Temporal lobe (tissue), 2 donors: ENCODE data around the gene EXOC3L1. TPM values are rescaled to one million over a fixed set of nuclear protein-coding genes. Genes with fewer than 3 reads are reported as not detected.

Source experiments
- small RNA-seq: library from RNA; depleted of rRNA; stranded (forward); fragments of <200 nt; gene quantifications from one replicate; pipeline ENCODE3, GENCODE V24; 2014; ENCODE audit warnings: low replicate concordance
- total RNA-seq: library from RNA; depleted of rRNA; stranded (reverse); fragments of >200 nt; gene quantifications from one replicate; pipeline ENCODE4 v1.2.3, GENCODE V29; 2014

Gene EXOC3L1
- total RNA-seq, 1 donor from 2014 or later, result 1.5 TPM

Small RNA genes lying within 50 kb of the gene (small RNA-seq; reads per million reads assigned to genes)
- gene MIR328, result 19.6 reads per million, percentile 95 among the genes with 10 or more reads in this experiment

Other genes starting within 250 kb of the EXOC3L1 start
- gene CES3, start 228.9 kb downstream of the EXOC3L1 start, total RNA-seq, result 0.49 TPM
- 8.1 TPM for gene CES4A, start 201.5 kb downstream of the EXOC3L1 start, total RNA-seq
- gene CBFB, start 161.0 kb downstream of the EXOC3L1 start, total RNA-seq, result 35.7 TPM
- gene PHAF1, start 80.2 kb downstream of the EXOC3L1 start, total RNA-seq, result 19.2 TPM
- 0.98 TPM for gene B3GNT9, start 39.1 kb downstream of the EXOC3L1 start, total RNA-seq
- gene TRADD, start 30.2 kb downstream of the EXOC3L1 start, total RNA-seq, result 0.98 TPM
- gene FBXL8, start 30.2 kb downstream of the EXOC3L1 start, total RNA-seq, result 0.49 TPM
- 5.9 TPM for gene HSF4, start 25.4 kb downstream of the EXOC3L1 start, total RNA-seq
- gene NOL3, start 19.6 kb downstream of the EXOC3L1 start, total RNA-seq, result 4.2 TPM
- gene MATCAP1, start 6.2 kb downstream of the EXOC3L1 start, total RNA-seq, result 54.8 TPM
- gene E2F4, start 2.0 kb upstream of the EXOC3L1 start, total RNA-seq, result 16.2 TPM
- gene ELMO3, start 9.0 kb upstream of the EXOC3L1 start, total RNA-seq, result 0.25 TPM
- gene TMEM208, start 37.0 kb upstream of the EXOC3L1 start, total RNA-seq, result 17.0 TPM
- 1.2 TPM for gene FHOD1, start 57.3 kb upstream of the EXOC3L1 start, total RNA-seq
- 1.2 TPM for gene SLC9A5, start 58.8 kb upstream of the EXOC3L1 start, total RNA-seq
- gene PLEKHG4, start 89.4 kb upstream of the EXOC3L1 start, total RNA-seq, result 0.98 TPM
- gene KCTD19, start 136.6 kb upstream of the EXOC3L1 start, total RNA-seq, result 0.25 TPM
- gene LRRC36, start 136.7 kb upstream of the EXOC3L1 start, total RNA-seq, result 0.74 TPM
- gene TPPP3, start 203.4 kb upstream of the EXOC3L1 start, total RNA-seq, result 4.4 TPM
- 2.7 TPM for gene ZDHHC1, start 226.3 kb upstream of the EXOC3L1 start, total RNA-seq
- not detected for gene HSD11B2, start 241.0 kb upstream of the EXOC3L1 start, total RNA-seq